Activated CD4-positive, alpha-beta T cell treated with anti-CD3 and anti-CD28 coated beads for 36 hours (primary cell): ENCODE data around the gene GPAT2. TPM values are rescaled to one million over a fixed set of nuclear protein-coding genes. Genes with fewer than 3 reads are reported as not detected.
"Not testable (repeated sequence)": the region's sequence is repeated elsewhere in the genome, so short reads cannot be mapped to it uniquely, and the experiment has no call there.

Source experiments
- ATAC-seq: fragments of 200-7000 bp; cut with Tn5 transposase; one replicate; pipeline ENCODE4 v1.10.0; 2021; ENCODE audit warnings: mild to moderate bottlenecking, moderate library complexity
- CTCF ChIA-PET: fragments of 350-600 bp; sonication (Branson Sonifier 250); formaldehyde crosslinking; loops from one replicate; lab custom pipeline; 2021; ENCODE audit warnings: antibody characterized with exemption; lab: Charles Lee
- POLR2A ChIA-PET: fragments of 350-600 bp; sonication (Branson Sonifier 250); formaldehyde crosslinking; loops from one replicate; lab custom pipeline; 2021; ENCODE audit warnings: antibody characterized with exemption, inconsistent platforms; lab: Charles Lee
- DNase-seq: peaks from one replicate; pipeline ENCODE4 v3.0.0-alpha.2; 2020
- H3K27ac Mint-ChIP-seq: one replicate; pipeline ENCODE4 v1.8.0; 2021; ENCODE audit warnings: mixed read lengths
- H3K27me3 Mint-ChIP-seq: one replicate; pipeline ENCODE4 v1.8.0; 2021; ENCODE audit warnings: mixed read lengths
- H3K36me3 Mint-ChIP-seq: one replicate; pipeline ENCODE4 v1.8.0; 2021; ENCODE audit warnings: low read depth, mixed read lengths
- H3K4me1 Mint-ChIP-seq: one replicate; pipeline ENCODE4 v1.8.0; 2021; ENCODE audit warnings: mixed read lengths
- H3K4me3 Mint-ChIP-seq: one replicate; pipeline ENCODE4 v1.8.0; 2021; ENCODE audit warnings: mild to moderate bottlenecking, moderate library complexity, mixed read lengths
- H3K9me3 Mint-ChIP-seq: one replicate; pipeline ENCODE4 v1.8.0; 2021; ENCODE audit warnings: low read depth, mixed read lengths
- intact Hi-C, 2 experiments: fragments of 100-400 bp; cut with DNase I in 1 of 2; cut with micrococcal nuclease in 1 of 2; formaldehyde crosslinking; loops; one replicate each; pipeline versions ENCODE4 v1.14.2 to v1.15.1; 2022 to 2024; cut with DNase I, micrococcal nuclease
- total RNA-seq, 2 experiments: library from RNA; stranded (reverse); gene quantifications; one replicate each; pipeline ENCODE4 v1.2.3, GENCODE V29; 2021

GPAT2 gene
- total RNA-seq, 2 experiments from 2014 or later = 8.4 to 10.0 TPM

DNA sequence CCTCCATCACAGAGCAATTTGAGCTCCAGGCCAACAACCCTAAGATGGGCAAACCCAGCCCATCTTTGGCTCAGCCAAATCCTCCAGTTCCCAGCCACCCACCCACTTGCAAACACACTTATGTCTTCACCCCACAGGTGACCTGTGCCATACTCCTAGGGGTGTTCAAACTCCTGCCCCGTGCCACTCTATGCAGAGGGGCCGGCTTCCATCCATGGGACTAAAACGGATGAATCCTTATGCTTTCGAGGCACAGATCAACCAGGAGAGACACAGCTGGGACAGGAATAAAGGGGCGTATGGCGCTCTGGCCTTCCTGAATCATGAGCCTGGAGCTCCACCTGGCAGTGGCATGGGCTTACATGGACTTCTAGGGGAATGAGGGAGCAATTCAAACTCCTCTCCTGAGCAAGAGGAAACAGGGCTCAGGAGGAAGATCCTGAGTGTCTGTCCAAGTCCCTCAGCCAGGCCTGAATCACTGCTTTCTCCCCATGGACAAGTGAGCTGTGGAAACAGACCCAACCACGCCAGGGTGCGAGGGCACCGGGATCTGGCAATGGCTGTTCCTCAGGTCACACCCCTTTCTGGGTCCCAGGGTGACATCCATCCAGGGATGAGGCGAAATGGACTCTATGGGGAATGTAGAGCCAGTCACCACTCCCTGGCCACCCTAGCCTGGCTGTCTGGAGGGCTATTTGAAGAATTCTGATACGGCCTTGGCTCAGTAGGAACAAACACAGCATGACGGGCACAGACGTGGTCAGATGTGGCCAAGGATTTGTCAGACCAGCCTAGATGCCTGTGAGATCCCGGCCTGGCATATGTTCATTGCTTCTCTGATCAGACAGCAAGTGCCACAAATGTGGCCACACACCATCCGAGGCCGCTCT is 36.6 kb upstream of the GPAT2 start:
- ATAC-seq, H3K4me3 Mint-ChIP-seq, H3K4me1 Mint-ChIP-seq, intact Hi-C loops, H3K36me3 Mint-ChIP-seq, H3K27ac Mint-ChIP-seq, H3K27me3 Mint-ChIP-seq, DNase-seq, H3K9me3 Mint-ChIP-seq, POLR2A ChIA-PET: not testable (repeated sequence)
- CTCF ChIA-PET = interaction anchor here (0.8 kb wide), 1 partner anchor 50 kb away, joined by 3 read pairs; no protein-coding TSS in a partner anchor

DNA sequence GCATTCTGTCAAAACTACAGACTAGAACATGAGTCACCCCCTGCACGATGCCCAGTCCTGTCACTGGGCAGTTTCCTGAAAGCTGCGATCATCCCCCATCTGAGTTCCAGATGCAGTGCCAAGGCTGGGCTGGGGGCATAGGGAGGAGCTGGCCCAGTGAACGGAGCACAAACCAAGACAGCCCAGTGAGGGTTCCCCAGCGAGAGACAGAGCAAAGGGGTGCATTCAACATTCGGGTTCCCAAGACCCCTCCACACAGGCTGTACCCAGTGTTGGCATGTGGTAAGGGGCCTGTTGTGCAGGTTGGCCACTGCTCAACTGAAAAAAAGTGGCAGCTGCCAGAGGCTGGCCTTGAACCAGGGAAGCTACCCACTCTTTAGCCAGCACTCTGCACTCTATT is 35.6 kb upstream of the GPAT2 start:
- ATAC-seq, H3K4me1 Mint-ChIP-seq, H3K9me3 Mint-ChIP-seq, H3K27me3 Mint-ChIP-seq, intact Hi-C loops, DNase-seq, H3K4me3 Mint-ChIP-seq, H3K27ac Mint-ChIP-seq, H3K36me3 Mint-ChIP-seq, POLR2A ChIA-PET, CTCF ChIA-PET: not testable (repeated sequence)

DNA sequence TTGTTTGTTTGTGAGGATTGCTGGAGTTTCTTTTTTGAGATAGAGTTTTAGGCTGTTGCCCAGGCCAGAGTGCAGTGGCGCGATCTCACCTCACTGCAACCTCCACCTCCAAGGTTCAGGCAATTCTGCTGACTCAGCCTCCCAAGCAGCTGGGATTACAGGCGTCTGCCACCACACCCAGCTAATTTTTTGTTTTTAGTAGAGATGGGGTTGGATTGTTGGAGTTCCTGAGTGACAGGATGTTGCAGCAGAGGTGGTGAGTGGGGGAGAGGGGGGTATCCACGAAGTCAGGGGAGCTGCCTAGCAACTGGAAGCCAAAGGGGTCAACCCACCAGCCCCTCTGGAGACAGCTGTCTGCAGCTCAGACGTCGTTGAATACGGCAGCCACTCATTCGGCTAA is 35.2 kb upstream of the GPAT2 start:
- ATAC-seq, H3K36me3 Mint-ChIP-seq, H3K27ac Mint-ChIP-seq, H3K27me3 Mint-ChIP-seq, DNase-seq, H3K4me3 Mint-ChIP-seq, H3K9me3 Mint-ChIP-seq, POLR2A ChIA-PET, H3K4me1 Mint-ChIP-seq, CTCF ChIA-PET: not testable (repeated sequence)
- intact Hi-C loops = loop anchor here in 1 of 2 experiments (10.0 kb wide), 2 partner anchors 305 to 1625 kb away; no protein-coding TSS in a partner anchor

DNA sequence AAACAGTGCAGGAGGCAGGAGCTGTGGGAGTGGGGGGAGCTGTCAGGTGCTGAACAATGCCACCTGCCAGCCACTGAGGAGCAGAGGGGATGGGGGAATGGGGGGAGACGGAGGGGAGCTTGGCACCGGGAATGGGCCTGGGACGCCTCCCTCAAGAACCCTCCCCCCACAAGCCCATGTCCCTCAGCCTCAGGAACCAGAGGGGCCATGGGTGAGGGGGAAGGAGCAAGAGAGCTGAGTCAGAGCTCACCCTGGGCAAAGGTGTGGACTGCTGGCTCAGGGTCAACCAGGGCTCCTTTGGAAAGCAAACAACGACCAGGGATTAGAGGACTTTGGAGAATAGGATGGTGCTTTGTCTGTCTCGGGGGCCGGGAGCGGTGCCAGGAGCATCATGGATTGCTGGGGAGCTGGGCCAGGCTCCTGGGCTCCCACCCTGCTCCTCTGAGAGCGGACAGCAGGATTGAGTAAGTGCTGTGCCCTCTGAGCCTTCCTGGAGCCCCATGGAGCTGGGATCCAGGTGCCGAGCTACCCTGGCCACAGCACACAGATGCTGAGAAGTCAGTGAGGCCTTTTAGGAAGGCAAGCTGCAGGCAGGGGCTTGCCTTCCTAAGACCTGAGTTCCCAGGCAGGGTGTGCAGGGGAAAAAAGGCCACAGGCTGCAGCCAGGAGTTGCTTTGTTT is 33.3 kb upstream of the GPAT2 start:
- CTCF ChIA-PET, POLR2A ChIA-PET, H3K9me3 Mint-ChIP-seq, ATAC-seq, H3K36me3 Mint-ChIP-seq, H3K27me3 Mint-ChIP-seq, H3K27ac Mint-ChIP-seq, DNase-seq, H3K4me1 Mint-ChIP-seq, H3K4me3 Mint-ChIP-seq: not testable (repeated sequence)
- intact Hi-C loops = loop anchor here in 1 of 2 experiments (10.0 kb wide), 2 partner anchors 303 to 1627 kb away; no protein-coding TSS in a partner anchor

DNA sequence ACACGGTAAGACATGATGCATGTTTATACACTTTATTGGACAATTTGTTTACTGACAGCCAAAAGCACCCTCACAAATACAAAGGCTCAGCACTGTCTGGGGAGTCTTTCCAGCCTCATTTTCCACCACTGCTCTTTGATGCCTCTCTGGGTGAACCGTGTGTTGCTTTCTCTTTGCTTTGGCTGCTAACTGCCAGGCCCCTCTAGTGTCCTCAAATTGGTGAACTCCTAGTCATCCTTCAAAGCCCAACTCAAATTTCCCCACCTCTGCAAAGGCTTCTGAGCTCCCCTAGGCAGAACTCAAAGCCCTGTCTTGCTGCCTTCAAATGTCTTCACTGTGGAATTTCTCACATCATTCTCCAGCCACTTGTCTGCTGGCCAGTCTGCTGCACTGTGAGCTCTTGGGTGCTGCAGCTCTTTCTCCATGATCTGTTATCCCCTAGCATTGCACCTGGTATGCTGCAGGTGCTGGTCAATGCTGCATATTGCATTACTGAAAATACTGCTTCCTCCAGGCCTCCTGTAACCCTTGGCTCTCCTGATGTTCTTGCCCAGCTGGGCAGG is 32.5 kb upstream of the GPAT2 start:
- POLR2A ChIA-PET, H3K27me3 Mint-ChIP-seq, H3K36me3 Mint-ChIP-seq, H3K4me3 Mint-ChIP-seq, DNase-seq, H3K4me1 Mint-ChIP-seq, CTCF ChIA-PET, H3K9me3 Mint-ChIP-seq, H3K27ac Mint-ChIP-seq, ATAC-seq: not testable (repeated sequence)
- intact Hi-C loops = loop anchor here in 1 of 2 experiments (10.0 kb wide), 2 partner anchors 302 to 1628 kb away; no protein-coding TSS in a partner anchor

DNA sequence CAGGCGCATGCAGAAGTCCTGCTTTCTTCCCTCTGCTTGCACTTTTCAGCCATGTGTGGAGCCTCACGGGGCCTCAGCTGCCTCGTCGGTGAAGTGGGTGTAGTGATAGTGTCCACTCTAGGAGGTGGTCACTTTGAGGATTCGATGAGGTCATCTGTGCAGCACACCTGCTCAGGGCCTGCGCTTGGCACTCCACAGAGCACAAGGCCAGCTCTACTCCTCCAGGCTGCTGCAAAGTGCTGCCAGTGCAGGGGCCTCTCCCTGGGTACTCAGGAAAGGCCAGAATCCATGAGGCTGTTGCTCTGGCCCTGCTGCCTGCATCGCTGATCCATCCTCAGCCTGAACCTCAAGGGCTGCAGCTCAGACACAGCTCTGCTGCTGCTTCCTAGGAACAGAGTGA is 31.8 kb upstream of the GPAT2 start:
- DNase-seq, H3K9me3 Mint-ChIP-seq, H3K27ac Mint-ChIP-seq, H3K36me3 Mint-ChIP-seq, H3K4me1 Mint-ChIP-seq, H3K27me3 Mint-ChIP-seq, ATAC-seq, H3K4me3 Mint-ChIP-seq, CTCF ChIA-PET, POLR2A ChIA-PET: not testable (repeated sequence)
- intact Hi-C loops = loop anchor here in 1 of 2 experiments (10.0 kb wide), 2 partner anchors 302 to 1628 kb away; no protein-coding TSS in a partner anchor

DNA sequence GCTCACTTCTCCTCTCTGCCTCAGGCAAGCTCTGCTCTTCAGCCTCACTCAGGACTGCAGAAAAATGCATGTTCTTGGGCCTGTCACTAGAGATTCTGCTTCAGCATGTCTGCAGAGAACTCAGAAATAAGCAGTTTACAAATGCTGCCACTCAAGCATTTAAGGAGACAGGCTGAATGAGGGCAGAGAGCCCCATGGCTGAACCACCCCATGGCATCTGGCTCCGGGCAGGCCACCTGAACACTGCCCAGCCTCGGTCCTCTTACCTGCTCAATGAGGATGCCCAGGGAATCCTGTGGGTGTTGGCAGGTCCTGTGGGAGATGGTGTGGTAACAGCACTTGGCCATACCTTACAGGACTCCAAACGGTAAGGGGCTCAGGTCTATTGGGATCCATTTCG is 31.2 kb upstream of the GPAT2 start:
- H3K4me1 Mint-ChIP-seq, H3K9me3 Mint-ChIP-seq, H3K27me3 Mint-ChIP-seq, H3K4me3 Mint-ChIP-seq, H3K36me3 Mint-ChIP-seq, DNase-seq, ATAC-seq, H3K27ac Mint-ChIP-seq, POLR2A ChIA-PET: not testable (repeated sequence)
- intact Hi-C loops = loop anchor here in 1 of 2 experiments (10.0 kb wide), 2 partner anchors 301 to 1629 kb away; no protein-coding TSS in a partner anchor
- CTCF ChIA-PET = interaction anchor here (1.0 kb wide), 2 partner anchors 73 to 109 kb away, joined by 3 read pairs; no protein-coding TSS in a partner anchor

DNA sequence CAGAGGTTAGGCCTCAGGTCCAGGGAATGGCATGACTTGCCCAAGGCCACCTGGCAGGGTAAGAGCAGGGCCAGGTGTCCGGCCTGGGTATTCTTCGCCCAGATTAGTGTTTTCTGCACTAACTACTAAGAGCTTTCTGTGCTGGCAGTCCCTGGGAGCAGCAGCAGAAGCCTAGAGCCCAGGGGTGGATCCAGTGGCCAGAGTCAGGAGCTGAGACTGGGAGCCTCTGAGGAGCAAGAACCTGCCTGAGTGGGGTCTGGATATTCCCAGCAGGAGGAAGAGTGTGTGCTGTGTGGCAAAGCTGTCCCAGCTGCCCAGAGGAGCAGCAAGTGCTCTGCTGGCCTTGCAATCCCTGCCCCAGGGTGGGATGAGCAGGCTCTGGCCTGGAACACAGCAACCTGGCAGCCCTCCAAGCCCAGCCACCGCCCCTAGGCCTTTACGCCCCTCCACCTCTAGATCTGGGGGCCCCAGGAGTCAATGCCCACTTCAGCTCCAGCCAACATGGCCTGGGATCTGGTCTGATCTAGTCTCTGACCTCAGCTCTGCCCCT is 30.7 kb upstream of the GPAT2 start:
- DNase-seq (no peak), ATAC-seq (no peak)
- Mint-ChIP-seq H3K36me3 (no peaks in the 10 kb centered on the region), H3K9me3 (no peaks in the 10 kb centered on the region), H3K27me3 (no peaks in the 10 kb centered on the region), H3K4me3 (no peak overlapping the region), H3K27ac (no peak overlapping the region), H3K4me1 (peaks cover 5% of the 10 kb centered on the region)
- POLR2A ChIA-PET = no interaction called here
- intact Hi-C loops = loop anchor here in 1 of 2 experiments (10.0 kb wide), 2 partner anchors 301 to 1629 kb away; no protein-coding TSS in a partner anchor
- CTCF ChIA-PET = interaction anchor here (1.0 kb wide), 3 partner anchors 9 to 109 kb away, joined by 3 read pairs; no protein-coding TSS in a partner anchor

DNA sequence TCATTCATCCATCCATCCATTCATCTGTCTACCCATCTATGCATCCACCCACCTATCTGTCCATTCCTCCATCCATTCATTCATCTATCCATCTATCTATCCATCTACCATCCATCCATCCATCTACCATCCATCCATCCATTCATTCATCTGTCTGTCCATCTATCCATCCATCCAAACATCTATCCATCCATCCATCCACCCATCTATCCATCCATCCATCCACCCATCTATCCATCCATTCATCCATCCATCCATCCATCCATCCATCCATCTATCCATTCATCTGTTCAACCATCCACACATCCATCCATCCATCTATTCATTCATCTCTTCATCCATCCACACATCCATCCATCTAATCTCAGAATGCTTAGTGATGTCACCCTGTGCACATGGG is 30.0 kb upstream of the GPAT2 start:
- H3K4me3 Mint-ChIP-seq, H3K27ac Mint-ChIP-seq, H3K36me3 Mint-ChIP-seq, ATAC-seq, POLR2A ChIA-PET, H3K4me1 Mint-ChIP-seq, H3K27me3 Mint-ChIP-seq, H3K9me3 Mint-ChIP-seq, DNase-seq: not testable (repeated sequence)
- intact Hi-C loops = loop anchor here in 1 of 2 experiments (10.0 kb wide), 2 partner anchors 300 to 1630 kb away; no protein-coding TSS in a partner anchor
- CTCF ChIA-PET = interaction anchor here (1.0 kb wide), 3 partner anchors 10 to 110 kb away, joined by 3 read pairs; no protein-coding TSS in a partner anchor

DNA sequence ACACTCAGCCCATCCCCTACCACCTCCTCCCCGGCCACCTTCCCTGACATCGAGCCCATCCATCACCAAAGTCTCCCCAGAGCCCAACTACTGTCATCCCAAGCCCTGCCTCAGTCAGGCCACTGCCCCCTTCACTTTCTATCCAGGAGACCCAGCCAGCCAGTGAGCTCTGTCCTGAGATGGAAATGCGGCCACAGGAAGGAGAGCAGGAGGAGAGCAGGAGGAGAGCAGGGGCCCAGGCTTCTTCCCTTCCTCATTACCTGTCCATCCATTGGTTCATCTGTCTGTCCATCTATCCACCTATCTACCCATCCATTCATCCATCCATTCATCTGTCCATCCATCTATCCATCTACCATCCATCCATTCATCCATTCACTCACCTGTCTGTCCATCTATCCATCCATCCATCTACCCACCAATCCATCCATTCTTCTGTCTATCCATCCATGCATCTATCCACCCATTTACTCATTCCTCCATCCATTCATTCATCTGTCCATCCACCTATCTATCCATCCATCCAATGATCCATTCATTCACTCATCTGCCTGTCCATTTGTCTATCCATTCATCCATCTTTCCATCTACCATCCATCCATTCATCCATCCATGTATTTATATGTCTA is 29.4 kb upstream of the GPAT2 start:
- H3K27me3 Mint-ChIP-seq, H3K36me3 Mint-ChIP-seq, H3K4me3 Mint-ChIP-seq, H3K27ac Mint-ChIP-seq, CTCF ChIA-PET, H3K4me1 Mint-ChIP-seq, POLR2A ChIA-PET, H3K9me3 Mint-ChIP-seq, DNase-seq, ATAC-seq: not testable (repeated sequence)
- intact Hi-C loops = loop anchor here in 1 of 2 experiments (10.0 kb wide), 2 partner anchors 299 to 1631 kb away; no protein-coding TSS in a partner anchor
